WTC11 (cell line): Measurements from ENCODE around the gene UGT2B15. TPM values are rescaled to one million over a fixed set of nuclear protein-coding genes. Genes with fewer than 3 reads are reported as not detected.

Source experiments
- ATAC-seq: fragments of 200-7000 bp; cut with Tn5 transposase; 2 replicates; pipeline ENCODE4 v1.10.0; 2021; ENCODE audit warnings: mild to moderate bottlenecking, moderate library complexity
- CTCF ChIA-PET: fragments of 300-600 bp; sonication (Branson Sonifier 250); formaldehyde crosslinking; loops from one replicate; lab custom pipeline; 2021; ENCODE audit warnings: antibody characterized with exemption; lab: Charles Lee
- POLR2A ChIA-PET: fragments of 350-600 bp; sonication (Branson Sonifier 250); formaldehyde crosslinking; loops from one replicate; lab custom pipeline; 2021; ENCODE audit warnings: antibody characterized with exemption; lab: Charles Lee
- DNase-seq: peaks from one replicate; pipeline ENCODE4 v3.0.0; 2021; ENCODE audit warnings: low spot score
- H3K27ac Mint-ChIP-seq: 2 replicates; pipeline ENCODE4 v1.8.0; 2021; ENCODE audit warnings: mixed read lengths
- H3K27me3 Mint-ChIP-seq: 2 replicates; pipeline ENCODE4 v1.8.0; 2021; ENCODE audit warnings: low read depth, mild to moderate bottlenecking, moderate library complexity, mixed read lengths
- H3K36me3 Mint-ChIP-seq: 2 replicates; pipeline ENCODE4 v1.8.0; 2021; ENCODE audit warnings: mixed read lengths
- H3K4me1 Mint-ChIP-seq: 2 replicates; pipeline ENCODE4 v1.8.0; 2022; ENCODE audit warnings: mixed read lengths
- H3K4me3 Mint-ChIP-seq: 2 replicates; pipeline ENCODE4 v1.8.0; 2021; ENCODE audit warnings: mild to moderate bottlenecking, moderate library complexity, mixed read lengths
- H3K9me3 Mint-ChIP-seq: 2 replicates; pipeline ENCODE4 v1.8.0; 2021; ENCODE audit warnings: mixed read lengths
- AFF4 ChIP-seq: sonication (generic); formaldehyde crosslinking; IDR thresholded peaks from 2 replicates; pipeline ENCODE4 v1.8.1; 2023; ENCODE audit warnings: mild to moderate bottlenecking, missing genetic modification reagents, borderline replicate concordance
- ATF3 ChIP-seq: sonication (generic); formaldehyde crosslinking; conservative IDR thresholded peaks from 2 replicates; pipeline ENCODE4 v1.8.1; 2022; ENCODE audit warnings: mild to moderate bottlenecking, missing genetic modification reagents
- CREB1 ChIP-seq: sonication (generic); formaldehyde crosslinking; IDR thresholded peaks from 2 replicates; pipeline ENCODE4 v1.8.0; 2023; ENCODE audit warnings: mild to moderate bottlenecking, missing genetic modification reagents
- CREM ChIP-seq: sonication (generic); formaldehyde crosslinking; IDR thresholded peaks from 2 replicates; pipeline ENCODE4 v1.8.1; 2022; ENCODE audit warnings: mild to moderate bottlenecking, missing genetic modification reagents, moderate library complexity
- CTCF ChIP-seq: fragments of 200-600 bp; IDR thresholded peaks from 2 replicates; pipeline ENCODE4 v1.8.0; 2022; ENCODE audit warnings: antibody characterized with exemption
- ELF4 ChIP-seq: sonication (generic); formaldehyde crosslinking; IDR thresholded peaks from 2 replicates; pipeline ENCODE4 v1.8.1; 2022; ENCODE audit warnings: low read depth, mild to moderate bottlenecking, moderate library complexity, missing genetic modification reagents
- ETV6 ChIP-seq: sonication (generic); formaldehyde crosslinking; IDR thresholded peaks from 2 replicates; pipeline ENCODE4 v1.8.1; 2022; ENCODE audit warnings: mild to moderate bottlenecking, missing genetic modification reagents
- FOXP4 ChIP-seq: sonication (generic); formaldehyde crosslinking; IDR thresholded peaks from 2 replicates; pipeline ENCODE4 v1.8.0; 2022; ENCODE audit warnings: mild to moderate bottlenecking, missing genetic modification reagents
- HMGXB4 ChIP-seq: sonication (generic); formaldehyde crosslinking; IDR thresholded peaks from 2 replicates; pipeline ENCODE4 v1.8.1; 2023; ENCODE audit warnings: mild to moderate bottlenecking, moderate library complexity, missing genetic modification reagents
- JAZF1 ChIP-seq: fragments of 250-450 bp; sonication (Bioruptor Pico); IDR thresholded peaks from 2 replicates; pipeline ENCODE4 v1.9.0; 2021; ENCODE audit warnings: moderate library complexity, mild to moderate bottlenecking, inconsistent platforms
- KAT7 ChIP-seq: sonication (generic); formaldehyde crosslinking; IDR thresholded peaks from 2 replicates; pipeline ENCODE4 v1.8.1; 2023; ENCODE audit warnings: missing genetic modification reagents, mild to moderate bottlenecking, borderline replicate concordance
- NFATC4 ChIP-seq: fragments of 250-450 bp; sonication (Bioruptor Pico); IDR thresholded peaks from 2 replicates; pipeline ENCODE4 v1.9.0; 2021; ENCODE audit warnings: mild to moderate bottlenecking
- NR3C1 ChIP-seq: sonication (generic); formaldehyde crosslinking; conservative IDR thresholded peaks from 2 replicates; pipeline ENCODE4 v1.8.1; 2023; ENCODE audit warnings: low read depth, mild to moderate bottlenecking, missing genetic modification reagents
- OVOL2 ChIP-seq: fragments of 250-450 bp; sonication (Bioruptor Pico); IDR thresholded peaks from 2 replicates; pipeline ENCODE4 v1.9.0; 2021; ENCODE audit warnings: mild to moderate bottlenecking, borderline replicate concordance
- PRRX2 ChIP-seq: fragments of 250-450 bp; sonication (Bioruptor Pico); IDR thresholded peaks from 2 replicates; pipeline ENCODE4 v1.8.0; 2021; ENCODE audit warnings: mild to moderate bottlenecking
- SP1 ChIP-seq: sonication (generic); formaldehyde crosslinking; conservative IDR thresholded peaks from 2 replicates; pipeline ENCODE4 v1.8.1; 2022; ENCODE audit warnings: missing genetic modification reagents
- TCF7 ChIP-seq: sonication (generic); formaldehyde crosslinking; IDR thresholded peaks from 2 replicates; pipeline ENCODE4 v1.8.0; 2022; ENCODE audit warnings: mild to moderate bottlenecking, low read depth, missing genetic modification reagents, moderate library complexity
- TEAD4 ChIP-seq: sonication (generic); formaldehyde crosslinking; IDR thresholded peaks from 2 replicates; pipeline ENCODE4 v1.8.0; 2022; ENCODE audit warnings: mild to moderate bottlenecking, missing genetic modification reagents
- ZNF232 ChIP-seq: sonication (generic); formaldehyde crosslinking; IDR thresholded peaks from 2 replicates; pipeline ENCODE4 v1.8.0; 2022; ENCODE audit warnings: mild to moderate bottlenecking, missing genetic modification reagents
- ZNF512 ChIP-seq: sonication (generic); formaldehyde crosslinking; IDR thresholded peaks from 2 replicates; pipeline ENCODE4 v1.8.1; 2022; ENCODE audit warnings: missing genetic modification reagents, borderline replicate concordance
- ZNF671 ChIP-seq: fragments of 250-450 bp; sonication (Bioruptor Pico); IDR thresholded peaks from 2 replicates; pipeline ENCODE4 v1.8.0; 2021; ENCODE audit warnings: mild to moderate bottlenecking
- total RNA-seq: library from RNA; stranded (reverse); gene quantifications from 3 replicates; pipeline ENCODE4 v1.2.3, GENCODE V29; 2021
- TF ChIP-seq, protein P1 (sequence below): fragments of 250-450 bp; sonication (Bioruptor Pico); IDR thresholded peaks from 2 replicates; pipeline ENCODE4 v1.9.0; 2021; ENCODE audit warnings: mild to moderate bottlenecking
- TF ChIP-seq, protein P2 (sequence below): fragments of 250-450 bp; sonication (Bioruptor Pico); IDR thresholded peaks from 2 replicates; pipeline ENCODE4 v1.9.0; 2021; ENCODE audit warnings: moderate library complexity, mild to moderate bottlenecking, inconsistent platforms, borderline replicate concordance

The UGT2B15 gene
- total RNA-seq, 1 experiment from 2014 or later: 0.22 TPM

DNA sequence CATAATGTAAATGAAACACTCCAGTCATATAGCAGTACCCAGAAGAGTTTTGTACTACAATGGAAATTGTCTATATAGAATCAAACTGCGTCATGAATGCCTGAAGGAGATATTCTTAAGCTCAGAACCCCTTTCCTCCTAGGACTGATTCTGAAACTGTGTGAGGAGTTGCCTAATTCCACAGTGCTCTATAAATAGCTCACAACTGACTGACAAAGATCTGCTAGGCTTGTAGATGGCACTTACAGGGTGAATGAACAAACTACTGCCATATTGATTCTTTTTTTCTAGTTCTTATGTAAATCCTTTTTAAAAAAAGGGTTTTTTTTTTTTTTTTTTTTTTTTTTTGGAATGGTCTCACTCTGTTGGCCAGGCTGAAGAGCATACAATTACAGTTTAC is 64.2 kb downstream of the UGT2B15 start:
- Mint-ChIP-seq H3K27me3 (no peaks in the 10 kb centered on the region), H3K27ac (no peak overlapping the region), H3K9me3 (no peaks in the 10 kb centered on the region)
- ATAC-seq: no peak
- TF ChIP-seq NR3C1 (no peak), TEAD4 (CRISPR knock-in tag) (no peak), ATF3 (no peak), FOXP4 (CRISPR knock-in tag) (no peak), ZNF671 (CRISPR knock-in tag) (no peak), ZNF232 (CRISPR knock-in tag) (no peak), CREM (CRISPR knock-in tag) (no peak), NFATC4 (CRISPR knock-in tag) (no peak), OVOL2 (CRISPR knock-in tag) (no peak), ETV6 (CRISPR knock-in tag) (no peak), TCF7 (CRISPR knock-in tag) (no peak), HMGXB4 (no peak), ELF4 (no peak)
- TF ChIP-seq, protein P1, sequence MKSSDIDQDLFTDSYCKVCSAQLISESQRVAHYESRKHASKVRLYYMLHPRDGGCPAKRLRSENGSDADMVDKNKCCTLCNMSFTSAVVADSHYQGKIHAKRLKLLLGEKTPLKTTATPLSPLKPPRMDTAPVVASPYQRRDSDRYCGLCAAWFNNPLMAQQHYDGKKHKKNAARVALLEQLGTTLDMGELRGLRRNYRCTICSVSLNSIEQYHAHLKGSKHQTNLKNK (CRISPR knock-in tag): no peak
- TF ChIP-seq, all 79 proteins: peak for 0
- Mint-ChIP-seq H3K36me3 (no peaks in the 10 kb centered on the region), H3K4me1 (no peaks in the 10 kb centered on the region), H3K4me3 (no peak overlapping the region)
- ChIA-PET CTCF (no interaction called here), POLR2A (no interaction called here)
- DNase-seq: no peak

GRCh38 chr4:68599150-68599549 is 71.3 kb downstream of the UGT2B15 start:
- DNase-seq: no peak
- ChIA-PET POLR2A (no interaction called here), CTCF (no interaction called here)
- H3K27ac Mint-ChIP-seq: no peak overlapping the region
- no peaks in the 10 kb centered on the region for H3K4me1 Mint-ChIP-seq
- no peaks in the 10 kb centered on the region for H3K27me3 Mint-ChIP-seq
- H3K9me3 Mint-ChIP-seq: no peaks in the 10 kb centered on the region
- ATAC-seq: no peak
- no peaks in the 10 kb centered on the region for H3K36me3 Mint-ChIP-seq
- TF ChIP-seq JAZF1 (CRISPR knock-in tag): no peak
- TF ChIP-seq, protein P2, sequence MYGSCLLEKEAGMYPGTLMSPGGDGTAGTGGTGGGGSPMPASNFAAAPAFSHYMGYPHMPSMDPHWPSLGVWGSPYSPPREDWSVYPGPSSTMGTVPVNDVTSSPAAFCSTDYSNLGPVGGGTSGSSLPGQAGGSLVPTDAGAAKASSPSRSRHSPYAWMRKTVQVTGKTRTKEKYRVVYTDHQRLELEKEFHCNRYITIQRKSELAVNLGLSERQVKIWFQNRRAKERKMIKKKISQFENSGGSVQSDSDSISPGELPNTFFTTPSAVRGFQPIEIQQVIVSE (CRISPR knock-in tag): no peak
- no peak for TF ChIP-seq AFF4
- no peak for TF ChIP-seq CREB1 (CRISPR knock-in tag)
- no peak for TF ChIP-seq PRRX2 (CRISPR knock-in tag)
- no peak for TF ChIP-seq SP1
- no peak for TF ChIP-seq KAT7 (CRISPR knock-in tag)
- no peak for TF ChIP-seq ZNF512 (CRISPR knock-in tag)
- TF ChIP-seq NR3C1: no peak
- no peak for TF ChIP-seq ZNF671 (CRISPR knock-in tag)
- no peak for TF ChIP-seq CTCF
- TF ChIP-seq, all 79 proteins: peak for 0
- H3K4me3 Mint-ChIP-seq: no peak overlapping the region
